NT2/D1 (cell line): ENCODE data around the gene PTPRN2.

Experiments
- SUZ12 ChIP-seq: IDR thresholded peaks from 2 replicates; pipeline ENCODE4 v1.6.1; 2011; ENCODE audit not compliant: insufficient read length, insufficient read depth; ENCODE audit errors: extremely low read depth
- YY1 ChIP-seq: IDR thresholded peaks from 2 replicates; pipeline ENCODE4 v1.6.1; 2011; ENCODE audit not compliant: insufficient read length, insufficient read depth
- ZNF274 ChIP-seq: IDR thresholded peaks from 2 replicates; pipeline ENCODE4 v1.6.1; 2011; ENCODE audit warnings: mild to moderate bottlenecking, low read depth, low read length

GRCh38 chr7:157904211-157904865, 683.3 kb downstream of the PTPRN2 start:
- TF ChIP-seq SUZ12 (no peak), ZNF274 (no peak), YY1 (no peak)
